Liver (tissue), 9 donors: ENCODE measurements around the gene NRF1. TPM values are rescaled to one million over a fixed set of nuclear protein-coding genes. Genes with fewer than 3 reads are reported as not detected.

Experiments
- DNase-seq: peaks from one replicate; pipeline ENCODE4 v3.0.0-alpha.2; 2017; ENCODE audit warnings: low spot score
- H3K27ac ChIP-seq, 2 donors: one replicate each; pipeline ENCODE4 v1.7.0; 2013; ENCODE audit warnings: inconsistent platforms in 2 of 2, low read length in 2 of 2, control low read depth in 1 of 2, low read depth in 1 of 2, mild to moderate bottlenecking in 1 of 2
- H3K27me3 ChIP-seq, 4 donors: one replicate each; pipeline versions ENCODE4 v1.6.1 to v1.7.0; 2013; ENCODE audit warnings: low read length in 3 of 4, inconsistent platforms in 1 of 4, mild to moderate bottlenecking in 1 of 4, moderate library complexity in 1 of 4; ENCODE audit not compliant: control insufficient read depth in 4 of 4, insufficient read depth in 4 of 4
- H3K36me3 ChIP-seq, 4 donors: one replicate each; pipeline versions ENCODE4 v1.6.1 to v1.7.0; 2013; ENCODE audit warnings: low read length in 3 of 4, mild to moderate bottlenecking in 3 of 4, low read depth in 1 of 4, moderate library complexity in 1 of 4; ENCODE audit not compliant: control insufficient read depth in 4 of 4, insufficient read depth in 3 of 4
- H3K4me1 ChIP-seq, 4 donors: one replicate each; pipeline versions ENCODE4 v1.6.1 to v1.7.0; 2013; ENCODE audit warnings: low read length in 3 of 4, mild to moderate bottlenecking in 3 of 4, moderate library complexity in 1 of 4; ENCODE audit not compliant: control insufficient read depth in 4 of 4, insufficient read depth in 4 of 4
- H3K4me3 ChIP-seq, 3 donors: one replicate each; pipeline versions ENCODE4 v1.6.1 to v1.7.0; 2013; ENCODE audit warnings: low read length in 3 of 3, control low read depth in 1 of 3, low read depth in 1 of 3, mild to moderate bottlenecking in 1 of 3
- H3K9ac ChIP-seq, 2 donors: one replicate each; pipeline ENCODE4 v1.7.0; 2013; ENCODE audit warnings: low read length in 2 of 2, mild to moderate bottlenecking in 2 of 2, moderate library complexity in 2 of 2, control low read depth in 1 of 2, low read depth in 1 of 2
- H3K9me3 ChIP-seq, 4 donors: one replicate each; pipeline versions ENCODE4 v1.6.1 to v1.7.0; 2013; ENCODE audit warnings: low read length in 3 of 4; ENCODE audit not compliant: control insufficient read depth in 4 of 4
- EGR1 ChIP-seq, 2 donors: IDR thresholded peaks; 2 replicates each; pipeline ENCODE4 v1.6.1; 2016 to 2018; ENCODE audit warnings: antibody characterized with exemption in 2 of 2, low read depth in 2 of 2
- FOXA1 ChIP-seq: IDR thresholded peaks from 2 replicates; pipeline ENCODE4 v1.6.1; 2016; ENCODE audit warnings: antibody characterized with exemption
- FOXA2 ChIP-seq: IDR thresholded peaks from 2 replicates; pipeline ENCODE4 v1.6.1; 2016; ENCODE audit warnings: antibody characterized with exemption
- HNF4A ChIP-seq, 2 donors: conservative IDR thresholded peaks; 2 replicates each; pipeline ENCODE4 v1.6.1; 2016; ENCODE audit warnings: antibody characterized with exemption in 2 of 2, mild to moderate bottlenecking in 2 of 2
- HNF4G ChIP-seq: IDR thresholded peaks from 2 replicates; pipeline ENCODE4 v1.6.1; 2016; ENCODE audit warnings: antibody characterized with exemption
- JUND ChIP-seq, 2 donors: IDR thresholded peaks; 2 replicates each; pipeline ENCODE4 v1.6.1; 2016; ENCODE audit warnings: antibody characterized with exemption in 2 of 2
- NR2F2 ChIP-seq: IDR thresholded peaks from 2 replicates; pipeline ENCODE4 v1.6.1; 2016; ENCODE audit warnings: antibody characterized with exemption
- RAD21 ChIP-seq, 2 donors: IDR thresholded peaks; 2 replicates each; pipeline ENCODE4 v1.6.1; 2016; ENCODE audit warnings: antibody characterized with exemption in 2 of 2, mild to moderate bottlenecking in 2 of 2
- RXRA ChIP-seq, 2 donors: IDR thresholded peaks; 2 replicates each; pipeline ENCODE4 v1.6.1; 2017 to 2018; ENCODE audit warnings: antibody characterized with exemption in 2 of 2, mild to moderate bottlenecking in 1 of 2
- SP1 ChIP-seq: IDR thresholded peaks from 2 replicates; pipeline ENCODE4 v1.6.1; 2018; ENCODE audit warnings: antibody characterized with exemption, mild to moderate bottlenecking
- TAF1 ChIP-seq: conservative IDR thresholded peaks from 2 replicates; pipeline ENCODE4 v1.6.1; 2016; ENCODE audit warnings: antibody characterized with exemption, mild to moderate bottlenecking
- YY1 ChIP-seq: IDR thresholded peaks from 2 replicates; pipeline ENCODE4 v1.6.1; 2016; ENCODE audit warnings: antibody characterized with exemption, mild to moderate bottlenecking
- WGBS: extraction: QIAGEN DNeasy Blood & Tissue Kit; methylation state at CpG from one replicate; pipeline ENCODE4 v1.1.7; 2013; 5-methylcytosine and 5-hydroxymethylcytosine counted together
- polyA plus RNA-seq, 2 donors: library from polyadenylated mRNA; stranded (reverse) in 1 of 2; unstranded in 1 of 2; fragments of 200-250 nt in 1 of 2; fragments of >200 nt in 1 of 2; fragmentation: Nextera tagmentation in 1 of 2; extraction: Ambion mirVana in 1 of 2; gene quantifications; one replicate each; pipeline versions ENCODE4 v1.2.1 to v1.2.3, GENCODE V29; 2013 to 2015
- total RNA-seq, 2 donors: library from RNA; depleted of rRNA; stranded (reverse); fragments of >200 nt; gene quantifications; one replicate each; pipeline ENCODE4 v1.2.3, GENCODE V29; 2014
- TF ChIP-seq, protein P1 (sequence below): IDR thresholded peaks from 2 replicates; pipeline ENCODE4 v1.6.1; 2016; ENCODE audit warnings: antibody characterized with exemption, mild to moderate bottlenecking
- TF ChIP-seq, protein P2 (sequence below): IDR thresholded peaks from 2 replicates; pipeline ENCODE4 v1.6.1; 2016; ENCODE audit warnings: antibody characterized with exemption
- TF ChIP-seq, protein P3 (sequence below): IDR thresholded peaks from 2 replicates; pipeline ENCODE4 v1.6.1; 2016; ENCODE audit warnings: antibody characterized with exemption
- TF ChIP-seq, protein P4 (sequence below): IDR thresholded peaks from 2 replicates; pipeline ENCODE4 v1.6.1; 2016; ENCODE audit warnings: antibody characterized with exemption
- donor health status: healthy.
- donor health status: healthy.
- donor health status: healthy.
- donor health status: healthy.
- donor health status: healthy.

NRF1 gene
- total and polyA plus RNA-seq, 4 donors: 1.3 to 14.8 (median 5.3) TPM

- WGBS: 86% methylated on average over 3 of the region's 3 CpGs
- no peak for DNase-seq
Measured at GRCh38 chr7:129702761-129703338, 91.3 kb downstream of the NRF1 start.

DNA sequence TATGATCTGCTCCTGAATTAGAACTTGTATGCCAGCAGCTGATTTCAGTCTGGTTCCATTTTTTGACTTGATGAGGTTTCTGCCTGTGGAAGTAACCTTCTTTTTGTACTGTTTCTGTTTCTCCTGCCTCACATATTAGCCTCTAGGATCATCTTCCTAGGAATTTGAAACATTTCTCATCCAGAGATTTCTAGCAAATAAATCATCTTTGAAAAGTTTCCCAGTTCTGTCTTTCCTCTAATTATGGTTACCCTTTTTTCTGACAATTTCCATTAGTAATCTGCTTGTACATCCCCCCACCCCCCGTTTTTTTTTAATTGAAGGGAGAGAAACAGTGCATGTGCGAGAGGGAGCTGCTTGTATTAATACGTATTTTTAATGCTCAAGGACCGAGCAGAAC, 92.2 kb downstream of the NRF1 start:
- TF ChIP-seq, protein P1, sequence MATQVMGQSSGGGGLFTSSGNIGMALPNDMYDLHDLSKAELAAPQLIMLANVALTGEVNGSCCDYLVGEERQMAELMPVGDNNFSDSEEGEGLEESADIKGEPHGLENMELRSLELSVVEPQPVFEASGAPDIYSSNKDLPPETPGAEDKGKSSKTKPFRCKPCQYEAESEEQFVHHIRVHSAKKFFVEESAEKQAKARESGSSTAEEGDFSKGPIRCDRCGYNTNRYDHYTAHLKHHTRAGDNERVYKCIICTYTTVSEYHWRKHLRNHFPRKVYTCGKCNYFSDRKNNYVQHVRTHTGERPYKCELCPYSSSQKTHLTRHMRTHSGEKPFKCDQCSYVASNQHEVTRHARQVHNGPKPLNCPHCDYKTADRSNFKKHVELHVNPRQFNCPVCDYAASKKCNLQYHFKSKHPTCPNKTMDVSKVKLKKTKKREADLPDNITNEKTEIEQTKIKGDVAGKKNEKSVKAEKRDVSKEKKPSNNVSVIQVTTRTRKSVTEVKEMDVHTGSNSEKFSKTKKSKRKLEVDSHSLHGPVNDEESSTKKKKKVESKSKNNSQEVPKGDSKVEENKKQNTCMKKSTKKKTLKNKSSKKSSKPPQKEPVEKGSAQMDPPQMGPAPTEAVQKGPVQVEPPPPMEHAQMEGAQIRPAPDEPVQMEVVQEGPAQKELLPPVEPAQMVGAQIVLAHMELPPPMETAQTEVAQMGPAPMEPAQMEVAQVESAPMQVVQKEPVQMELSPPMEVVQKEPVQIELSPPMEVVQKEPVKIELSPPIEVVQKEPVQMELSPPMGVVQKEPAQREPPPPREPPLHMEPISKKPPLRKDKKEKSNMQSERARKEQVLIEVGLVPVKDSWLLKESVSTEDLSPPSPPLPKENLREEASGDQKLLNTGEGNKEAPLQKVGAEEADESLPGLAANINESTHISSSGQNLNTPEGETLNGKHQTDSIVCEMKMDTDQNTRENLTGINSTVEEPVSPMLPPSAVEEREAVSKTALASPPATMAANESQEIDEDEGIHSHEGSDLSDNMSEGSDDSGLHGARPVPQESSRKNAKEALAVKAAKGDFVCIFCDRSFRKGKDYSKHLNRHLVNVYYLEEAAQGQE: no peak
- WGBS: 96% methylated on average over 4 of the region's 4 CpGs

More at GRCh38 chr7:129702761-129703338, 91.3 kb downstream of the NRF1 start:
- Histone ChIP-seq H3K27ac (no peak overlapping the region), H3K9ac (no peak overlapping the region), H3K4me3 (no peak overlapping the region), H3K4me1 (no peaks in the 10 kb centered on the region), H3K27me3 (no peaks in the 10 kb centered on the region), H3K36me3 (no peaks in the 10 kb centered on the region), H3K9me3 (no peaks in the 10 kb centered on the region)
- TF ChIP-seq SP1: no peak
- no peak for TF ChIP-seq TAF1
- no peak for TF ChIP-seq RAD21 (IDR thresholded peaks at IDR 0.05)
- no peak for TF ChIP-seq RXRA (IDR thresholded peaks at IDR 0.05)
- no peak for TF ChIP-seq FOXA1
- no peak for TF ChIP-seq EGR1 (IDR thresholded peaks at IDR 0.05; ENCODE audit: low read depth in 2 of 2)
- TF ChIP-seq, protein P2, sequence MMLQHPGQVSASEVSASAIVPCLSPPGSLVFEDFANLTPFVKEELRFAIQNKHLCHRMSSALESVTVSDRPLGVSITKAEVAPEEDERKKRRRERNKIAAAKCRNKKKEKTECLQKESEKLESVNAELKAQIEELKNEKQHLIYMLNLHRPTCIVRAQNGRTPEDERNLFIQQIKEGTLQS: no peak
- TF ChIP-seq YY1: no peak
- TF ChIP-seq, protein P3, sequence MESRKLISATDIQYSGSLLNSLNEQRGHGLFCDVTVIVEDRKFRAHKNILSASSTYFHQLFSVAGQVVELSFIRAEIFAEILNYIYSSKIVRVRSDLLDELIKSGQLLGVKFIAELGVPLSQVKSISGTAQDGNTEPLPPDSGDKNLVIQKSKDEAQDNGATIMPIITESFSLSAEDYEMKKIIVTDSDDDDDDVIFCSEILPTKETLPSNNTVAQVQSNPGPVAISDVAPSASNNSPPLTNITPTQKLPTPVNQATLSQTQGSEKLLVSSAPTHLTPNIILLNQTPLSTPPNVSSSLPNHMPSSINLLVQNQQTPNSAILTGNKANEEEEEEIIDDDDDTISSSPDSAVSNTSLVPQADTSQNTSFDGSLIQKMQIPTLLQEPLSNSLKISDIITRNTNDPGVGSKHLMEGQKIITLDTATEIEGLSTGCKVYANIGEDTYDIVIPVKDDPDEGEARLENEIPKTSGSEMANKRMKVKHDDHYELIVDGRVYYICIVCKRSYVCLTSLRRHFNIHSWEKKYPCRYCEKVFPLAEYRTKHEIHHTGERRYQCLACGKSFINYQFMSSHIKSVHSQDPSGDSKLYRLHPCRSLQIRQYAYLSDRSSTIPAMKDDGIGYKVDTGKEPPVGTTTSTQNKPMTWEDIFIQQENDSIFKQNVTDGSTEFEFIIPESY: no peak
- no peak for TF ChIP-seq HNF4A (conservative IDR thresholded peaks at IDR 0.05)
- TF ChIP-seq, protein P1: no peak
- no peak for TF ChIP-seq JUND (IDR thresholded peaks at IDR 0.05)
- TF ChIP-seq, protein P4, sequence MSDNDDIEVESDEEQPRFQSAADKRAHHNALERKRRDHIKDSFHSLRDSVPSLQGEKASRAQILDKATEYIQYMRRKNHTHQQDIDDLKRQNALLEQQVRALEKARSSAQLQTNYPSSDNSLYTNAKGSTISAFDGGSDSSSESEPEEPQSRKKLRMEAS: no peak
- TF ChIP-seq HNF4G: no peak
- TF ChIP-seq NR2F2: no peak
- no peak for TF ChIP-seq FOXA2

More for the DNA sequence above, 92.2 kb downstream of the NRF1 start:
- no peak for DNase-seq
- Histone ChIP-seq H3K4me1 (no peaks in the 10 kb centered on the region), H3K36me3 (peaks cover 0 to under 1% (median 0%) of the 10 kb centered on the region in 4 donors), H3K4me3 (no peak overlapping the region), H3K27ac (no peak overlapping the region), H3K27me3 (no peaks in the 10 kb centered on the region), H3K9me3 (no peaks in the 10 kb centered on the region), H3K9ac (no peak overlapping the region)
